Endodermal cell (in vitro differentiated cells): Measurements from ENCODE around the gene CCDC8. TPM values are rescaled to one million over a fixed set of nuclear protein-coding genes. Genes with fewer than 3 reads are reported as not detected.

Experiments
- DNase-seq: peaks from one replicate; pipeline ENCODE4 v3.0.0-alpha.2; 2017
- H3K27ac ChIP-seq: 2 replicates; pipeline ENCODE4 v1.5.1; 2013; ENCODE audit warnings: mild to moderate bottlenecking, low read depth, low read length, moderate library complexity
- H3K27me3 ChIP-seq: 2 replicates; pipeline ENCODE4 v1.6.1; 2013; ENCODE audit warnings: mild to moderate bottlenecking, low read length, moderate library complexity; ENCODE audit not compliant: insufficient read depth, control insufficient read depth, poor library complexity, severe bottlenecking
- H3K36me3 ChIP-seq: 2 replicates; pipeline ENCODE4 v1.7.0; 2013; ENCODE audit warnings: mild to moderate bottlenecking, low read length, moderate library complexity; ENCODE audit not compliant: control insufficient read depth, insufficient read depth
- H3K4me1 ChIP-seq: one replicate; pipeline ENCODE4 v1.7.0; 2013; ENCODE audit warnings: low read length; ENCODE audit not compliant: control insufficient read depth, insufficient read depth
- H3K4me3 ChIP-seq: 2 replicates; pipeline ENCODE4 v1.5.1; 2013; ENCODE audit warnings: mild to moderate bottlenecking, low read length, moderate library complexity
- H3K9ac ChIP-seq: 2 replicates; pipeline ENCODE4 v1.6.1; 2013; ENCODE audit warnings: mild to moderate bottlenecking, low read length, moderate library complexity; ENCODE audit not compliant: poor library complexity, severe bottlenecking; ENCODE audit errors: extremely low read depth
- H3K9me3 ChIP-seq: 2 replicates; pipeline ENCODE4 v1.6.1; 2013; ENCODE audit warnings: mild to moderate bottlenecking, low read length, moderate library complexity; ENCODE audit not compliant: control insufficient read depth
- H3K27ac Mint-ChIP-seq: 2 replicates; pipeline ENCODE4 v1.8.0; 2020; ENCODE audit warnings: mixed read lengths
- H3K27me3 Mint-ChIP-seq: 2 replicates; pipeline ENCODE4 v1.8.0; 2021; ENCODE audit warnings: mild to moderate bottlenecking, mixed read lengths; ENCODE audit not compliant: insufficient read depth
- H3K36me3 Mint-ChIP-seq: 2 replicates; pipeline ENCODE4 v1.8.0; 2020; ENCODE audit warnings: low read depth, mixed read lengths
- H3K4me1 Mint-ChIP-seq: 2 replicates; pipeline ENCODE4 v1.8.0; 2020; ENCODE audit warnings: mixed read lengths
- H3K4me3 Mint-ChIP-seq: 2 replicates; pipeline ENCODE4 v1.8.0; 2020; ENCODE audit warnings: mild to moderate bottlenecking, moderate library complexity, mixed read lengths
- H3K9me3 Mint-ChIP-seq: 2 replicates; pipeline ENCODE4 v1.8.0; 2020; ENCODE audit warnings: mild to moderate bottlenecking, mixed read lengths
- CTCF ChIP-seq: fragments of 200-600 bp; sonication (generic); conservative IDR thresholded peaks from 2 replicates; pipeline ENCODE4 v1.5.0; 2021; ENCODE audit warnings: antibody characterized with exemption, mild to moderate bottlenecking
- whole genome bisulfite sequencing, 2 experiments: methylation state at CpG; one replicate each; pipeline versions ENCODE4 v1.1.5 to v1.1.7; 2013; ENCODE audit warnings: missing lambda C conversion rate in 2 of 2, mixed read lengths in 1 of 2; ENCODE audit not compliant: insufficient coverage in 1 of 2, insufficient read length in 1 of 2; 5-methylcytosine and 5-hydroxymethylcytosine counted together
- total RNA-seq, 2 donors: library from RNA; stranded (reverse); fragmentation: NEBNext Ultra II Directional in 1 of 2; extraction: Animal tissue kit (Norgen Biotek cat#: 25700) in 1 of 2; gene quantifications; 2 replicates in 1 of 2; 3 replicates in 1 of 2; pipeline ENCODE4 v1.2.1, GENCODE V29; 2021

CCDC8 gene
- total RNA-seq, 2 donors from 2014 or later, result 27.5 to 30.5 TPM

DNA sequence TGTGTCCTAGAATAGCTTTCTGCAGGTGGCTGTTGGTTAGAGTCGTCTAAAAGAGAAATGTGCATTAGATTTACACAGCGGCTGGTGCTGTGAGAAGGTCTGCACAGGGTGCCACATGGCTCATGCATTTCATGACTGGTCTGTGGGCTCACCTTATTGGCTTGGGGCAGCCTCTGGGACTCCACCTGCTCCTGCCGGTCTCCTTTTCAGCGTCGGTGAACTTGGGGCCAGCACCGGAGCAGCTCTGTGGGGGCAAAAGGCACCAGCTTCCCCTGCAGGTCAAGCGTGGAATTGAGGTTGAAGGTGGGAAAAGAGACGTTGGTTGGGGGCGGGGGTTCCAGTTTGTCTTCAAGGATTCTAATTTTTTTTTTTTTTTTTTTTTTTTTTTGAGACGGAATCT is 18.5 kb upstream of the CCDC8 start:
- DNase-seq, result peak; percentile 86
- no peaks in the 10 kb centered on the region for H3K9me3 Mint-ChIP-seq
- Histone ChIP-seq H3K9me3 (no peaks in the 10 kb centered on the region), H3K4me1 (no peaks in the 10 kb centered on the region), H3K4me3 (no peak overlapping the region), H3K27me3 (peaks cover 18% of the 10 kb centered on the region), H3K36me3 (no peaks in the 10 kb centered on the region), H3K9ac (no peak overlapping the region), H3K27ac (no peak overlapping the region)
- peak; percentile 69 for TF ChIP-seq CTCF
- H3K4me1 Mint-ChIP-seq, result peaks cover 2% of the 10 kb centered on the region
- H3K4me3 Mint-ChIP-seq, result no peak overlapping the region
- H3K36me3 Mint-ChIP-seq, result no peaks in the 10 kb centered on the region
- peaks cover 46% of the 10 kb centered on the region for H3K27me3 Mint-ChIP-seq
- 56 to 63% methylated on average over 5 to 10 of the region's 10 CpGs for WGBS, 2 experiments
- H3K27ac Mint-ChIP-seq, result no peak overlapping the region

DNA sequence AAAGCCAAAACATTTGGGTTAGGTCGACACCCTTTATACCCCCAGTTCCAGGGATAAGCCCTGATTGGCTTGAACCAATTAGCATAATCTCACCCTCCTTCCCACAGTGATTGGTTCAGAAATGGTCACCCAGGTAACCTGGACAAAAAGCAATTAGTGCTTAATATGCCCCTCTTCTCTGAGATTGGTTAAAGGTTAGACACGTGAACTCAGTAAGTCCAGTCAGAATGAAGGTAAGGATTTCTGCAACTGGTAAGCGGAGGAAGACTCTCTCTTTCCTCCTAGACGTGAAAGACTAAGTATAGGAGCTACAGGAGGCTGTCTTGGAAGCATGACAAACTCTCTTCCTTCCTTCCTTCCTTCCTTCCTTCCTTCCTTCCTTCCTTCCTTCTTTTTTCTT is 16.6 kb upstream of the CCDC8 start:
- Mint-ChIP-seq H3K27me3 (peaks cover 49% of the 10 kb centered on the region), H3K36me3 (no peaks in the 10 kb centered on the region), H3K9me3 (no peaks in the 10 kb centered on the region), H3K4me1 (peaks cover 10% of the 10 kb centered on the region), H3K27ac (no peak overlapping the region), H3K4me3 (no peak overlapping the region)
- 91 to 93% methylated on average over 3 to 4 of the region's 4 CpGs for WGBS, 2 experiments
- Histone ChIP-seq H3K4me1 (no peaks in the 10 kb centered on the region), H3K9ac (no peak overlapping the region), H3K4me3 (no peak overlapping the region), H3K36me3 (no peaks in the 10 kb centered on the region), H3K27ac (no peak overlapping the region), H3K9me3 (no peaks in the 10 kb centered on the region), H3K27me3 (peaks cover 18% of the 10 kb centered on the region)
- TF ChIP-seq CTCF, result no peak
- DNase-seq, result no peak

- H3K27ac Mint-ChIP-seq, result no peak within 1 kb of the TSS
- H3K9ac ChIP-seq, result no peak within 1 kb of the TSS
Observed at GRCh38 chr19:46428239-46429135, 15.1 kb upstream of the CCDC8 start, which contains the start of gene PNMA8C. TSS of gene PNMA8C (minus strand) at chr19:46428936. CDS start at chr19:46428359, 577 bp downstream.

More at GRCh38 chr19:46428239-46429135, 15.1 kb upstream of the CCDC8 start, which contains the start of gene PNMA8C:
- peak; percentile 92 for DNase-seq
- peaks cover 18% of the 10 kb centered on the region for H3K27me3 ChIP-seq
- no peak for TF ChIP-seq CTCF
- H3K27ac ChIP-seq, result peak within 1 kb of the TSS; percentile 59
- 31 to 39% methylated on average over 36 to 52 of the region's 52 CpGs for WGBS, 2 experiments
- no peaks in the 10 kb centered on the region for H3K9me3 Mint-ChIP-seq
- no peaks in the 10 kb centered on the region for H3K36me3 Mint-ChIP-seq
- H3K27me3 Mint-ChIP-seq, result peaks cover 46% of the 10 kb centered on the region
- no peaks in the 10 kb centered on the region for H3K36me3 ChIP-seq
- peak within 1 kb of the TSS; percentile 46 for H3K4me3 Mint-ChIP-seq
- H3K4me3 ChIP-seq, result no peak within 1 kb of the TSS
- H3K9me3 ChIP-seq, result no peaks in the 10 kb centered on the region
- H3K4me1 Mint-ChIP-seq, result peaks cover 10% of the 10 kb centered on the region
- no peaks in the 10 kb centered on the region for H3K4me1 ChIP-seq
